Sigmoid colon (tissue), 7 donors: ENCODE measurements around the gene LAPTM5. TPM values are rescaled to one million over a fixed set of nuclear protein-coding genes. Genes with fewer than 3 reads are reported as not detected.

Experiments used
- DNase-seq: peaks from one replicate; pipeline ENCODE4 v3.0.0-alpha.2; 2019
- H3K27ac ChIP-seq, 4 donors: fragments of 200-600 bp; sonication (generic); one replicate each; pipeline ENCODE4 v1.5.1; 2016 to 2019; ENCODE audit warnings: mild to moderate bottlenecking in 1 of 4
- H3K27me3 ChIP-seq, 3 donors: fragments of 200-600 bp; sonication (generic); one replicate each; pipeline ENCODE4 v1.5.1; 2019; ENCODE audit warnings: mild to moderate bottlenecking in 1 of 3
- H3K36me3 ChIP-seq, 4 donors: fragments of 200-600 bp; sonication (generic); one replicate each; pipeline ENCODE4 v1.5.1; 2016 to 2019
- H3K4me1 ChIP-seq, 4 donors: fragments of 200-600 bp; sonication (generic); one replicate each; pipeline ENCODE4 v1.5.1; 2017 to 2019
- H3K4me3 ChIP-seq, 4 donors: fragments of 200-600 bp; sonication (generic); one replicate each; pipeline ENCODE4 v1.5.1; 2017 to 2019; ENCODE audit warnings: mild to moderate bottlenecking in 2 of 4, moderate library complexity in 1 of 4
- H3K9me3 ChIP-seq, 4 donors: fragments of 200-600 bp in 3 of 4; sonication (generic) in 3 of 4; one replicate each; pipeline versions ENCODE4 v1.5.1 to v1.6.1; 2013 to 2019
- CTCF ChIP-seq, 4 experiments: fragments of 450-650 bp in 3 of 4; fragments of 200-600 bp in 1 of 4; IDR thresholded peaks; one replicate each; pipeline ENCODE4 v1.5.1; 2016 to 2019; ENCODE audit warnings: antibody characterized with exemption in 4 of 4, mild to moderate bottlenecking in 3 of 4, moderate library complexity in 2 of 4
- EP300 ChIP-seq, 4 donors: sonication (generic); formaldehyde crosslinking; IDR thresholded peaks; one replicate each; pipeline ENCODE4 v1.6.1; 2017; ENCODE audit warnings: antibody characterized with exemption in 4 of 4
- POLR2A ChIP-seq, 2 donors: fragments of 450-650 bp; IDR thresholded peaks; one replicate each; pipeline ENCODE4 v1.6.1; 2016; ENCODE audit warnings: antibody characterized with exemption in 2 of 2, mild to moderate bottlenecking in 2 of 2, moderate library complexity in 2 of 2
- POLR2AphosphoS5 ChIP-seq, 4 donors: sonication (generic); formaldehyde crosslinking; IDR thresholded peaks; one replicate each; pipeline ENCODE4 v1.6.1; 2017; ENCODE audit warnings: antibody characterized with exemption in 4 of 4
- WGBS, 2 donors: extraction: QIAGEN DNeasy Blood & Tissue Kit; methylation state at CpG; one replicate each; pipeline ENCODE4 v1.1.7; 2013; 5-methylcytosine and 5-hydroxymethylcytosine counted together
- intact Hi-C: fragments of 100-400 bp; cut with DNase I; formaldehyde crosslinking; loops from one replicate; pipeline ENCODE4 v1.15.1; 2023
- polyA plus RNA-seq, 3 donors: library from polyadenylated mRNA; stranded (reverse); fragments of 200-250 nt; gene quantifications; one replicate each; pipeline ENCODE4 v1.2.3, GENCODE V29; 2013
- total RNA-seq, 4 donors: library from RNA; depleted of rRNA; stranded (reverse); fragments of >200 nt; gene quantifications; one replicate each; pipeline ENCODE4 v1.1.0, GENCODE V29; 2016
- donor health status: healthy with polysubstance abuse.
- donor health status: Bipolar disorder and iron deficiency.
- donor health status: healthy.

Gene LAPTM5
- total and polyA plus RNA-seq, 7 donors = 30.2 to 219 (median 47.4) TPM

GRCh38 chr1:30704271-30704670, 53.3 kb downstream of the LAPTM5 start:
- Histone ChIP-seq H3K27ac (peak overlapping the region; percentile 40 to 83 (median 79)), H3K9me3 (no peaks in the 10 kb centered on the region), H3K27me3 (no peaks in the 10 kb centered on the region), H3K4me1 (peaks cover 0 to 62% (median 50%) of the 10 kb centered on the region in 4 donors), H3K4me3 (no peak overlapping the region), H3K36me3 (no peaks in the 10 kb centered on the region)
- 20 to 60% methylated on average over 4 of the region's 4 CpGs for WGBS, 2 donors
- peak; percentile 92 for DNase-seq
- peak in 1 of 4 donors; percentile 18 for TF ChIP-seq EP300 (IDR thresholded peaks at IDR 0.05)
- peak in 1 of 4 donors; percentile 55 for TF ChIP-seq POLR2AphosphoS5 (IDR thresholded peaks at IDR 0.05)
- no peak for TF ChIP-seq CTCF (IDR thresholded peaks at IDR 0.05)
- intact Hi-C loops = loop anchor here (10.0 kb wide), 1 partner anchor 1579 kb away; the partner anchor contains the start of gene TMEM200B

DNA sequence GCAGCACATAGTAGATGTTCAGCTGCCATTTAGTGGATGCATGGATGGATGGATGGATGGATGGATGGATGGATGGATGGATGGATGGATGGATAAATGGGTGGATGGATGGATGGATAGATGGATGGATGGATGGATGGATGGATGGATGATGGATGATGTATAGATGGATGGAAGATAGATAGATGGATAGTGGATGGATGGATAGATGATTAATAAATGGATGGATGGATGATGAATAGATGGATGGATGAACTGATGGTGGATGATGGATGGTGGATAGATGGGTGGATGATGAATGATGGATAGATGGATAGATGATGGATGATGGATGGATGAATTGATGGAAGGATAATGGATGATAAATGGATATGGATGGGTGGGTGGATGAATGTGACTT, 54.8 kb downstream of the LAPTM5 start:
- no peak overlapping the region for H3K27ac ChIP-seq
- H3K4me1 ChIP-seq = peaks cover 0 to 70% (median 57%) of the 10 kb centered on the region in 4 donors
- H3K36me3 ChIP-seq = no peaks in the 10 kb centered on the region
- DNase-seq = no peak
- TF ChIP-seq POLR2AphosphoS5 (IDR thresholded peaks at IDR 0.05) (no peak), EP300 (IDR thresholded peaks at IDR 0.05) (no peak), POLR2A (IDR thresholded peaks at IDR 0.05) (no peak), CTCF (IDR thresholded peaks at IDR 0.05) (no peak)
- no peaks in the 10 kb centered on the region for H3K9me3 ChIP-seq
- intact Hi-C loops = loop anchor here (10.0 kb wide), 1 partner anchor 1578 kb away; the partner anchor contains the start of gene TMEM200B
- no peak overlapping the region for H3K4me3 ChIP-seq
- no peaks in the 10 kb centered on the region for H3K27me3 ChIP-seq

GRCh38 chr1:30701258-30701633, 56.3 kb downstream of the LAPTM5 start:
- Histone ChIP-seq H3K4me3 (no peak overlapping the region), H3K9me3 (no peaks in the 10 kb centered on the region), H3K4me1 (peaks cover 0 to 70% (median 58%) of the 10 kb centered on the region in 4 donors), H3K27me3 (no peaks in the 10 kb centered on the region), H3K36me3 (no peaks in the 10 kb centered on the region), H3K27ac (peak overlapping the region in 3 of 4 donors; percentile 50 to 67 (median 67))
- WGBS, 2 donors = 85 to 87% methylated on average over 2 of the region's 2 CpGs
- DNase-seq = no peak
- TF ChIP-seq POLR2A (IDR thresholded peaks at IDR 0.05) = no peak
- TF ChIP-seq POLR2AphosphoS5 (IDR thresholded peaks at IDR 0.05) = no peak
- intact Hi-C loops = loop anchor here (10.0 kb wide), 1 partner anchor 1576 kb away; the partner anchor contains the start of gene TMEM200B

GRCh38 chr1:30700528-30701257, 56.9 kb downstream of the LAPTM5 start:
- Histone ChIP-seq H3K4me1 (peaks cover 0 to 70% (median 60%) of the 10 kb centered on the region in 4 donors), H3K27me3 (no peaks in the 10 kb centered on the region), H3K9me3 (no peaks in the 10 kb centered on the region), H3K36me3 (no peaks in the 10 kb centered on the region), H3K4me3 (no peak overlapping the region), H3K27ac (peak overlapping the region in 3 of 4 donors; percentile 50 to 67 (median 67))
- TF ChIP-seq CTCF (IDR thresholded peaks at IDR 0.05) = no peak
- TF ChIP-seq POLR2AphosphoS5 (IDR thresholded peaks at IDR 0.05) = peak; percentile 41 to 66 (median 55)
- TF ChIP-seq EP300 (IDR thresholded peaks at IDR 0.05) = peak in 1 of 4 donors; percentile 57
- intact Hi-C loops = loop anchor here (10.0 kb wide), 1 partner anchor 1576 kb away; the partner anchor contains the start of gene TMEM200B
- WGBS, 2 donors = 75 to 80% methylated on average over 7 of the region's 7 CpGs
- DNase-seq = peak; percentile 95

DNA sequence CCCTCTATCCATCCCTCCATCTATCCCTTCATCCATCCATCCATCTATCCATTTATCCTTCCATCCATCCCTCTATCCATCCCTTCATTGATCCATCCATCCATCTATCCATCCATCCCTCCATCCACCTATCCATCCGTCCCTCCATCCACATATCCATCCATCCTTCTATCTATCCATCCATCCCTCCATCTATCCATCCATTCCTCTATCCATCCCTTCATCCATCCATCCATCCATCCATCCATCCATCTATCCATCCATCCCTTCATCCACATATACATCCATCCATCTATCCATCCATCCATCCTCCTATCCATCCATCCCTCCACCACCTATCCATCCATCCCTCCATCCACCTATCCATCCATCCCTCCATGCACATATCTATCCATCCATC, 57.8 kb downstream of the LAPTM5 start:
- intact Hi-C loops = loop anchor here (10.0 kb wide), 1 partner anchor 1575 kb away; the partner anchor contains the start of gene TMEM200B
- Histone ChIP-seq H3K27me3 (no peaks in the 10 kb centered on the region), H3K9me3 (no peaks in the 10 kb centered on the region), H3K4me1 (peaks cover 0 to 70% (median 60%) of the 10 kb centered on the region in 4 donors), H3K27ac (no peak overlapping the region), H3K4me3 (no peak overlapping the region), H3K36me3 (no peaks in the 10 kb centered on the region)
- TF ChIP-seq POLR2AphosphoS5 (IDR thresholded peaks at IDR 0.05) (no peak), POLR2A (IDR thresholded peaks at IDR 0.05) (no peak), EP300 (IDR thresholded peaks at IDR 0.05) (no peak)
- no peak for DNase-seq
- 89% methylated on average over 1 of the region's 1 CpG for WGBS, 2 donors
